Measurements from ENCODE around the gene REEP1.
"Not testable (repeated sequence)": the region's sequence is repeated elsewhere in the genome, so short reads cannot be mapped to it uniquely, and the experiment has no call there.

The REEP1 gene

GRCh38 chr2:86231680-86232372, 105.6 kb downstream of the REEP1 start:
- TF ChIP-seq CTCF (IDR thresholded peaks at IDR 0.05; ENCODE audit: insufficient read depth, low read depth, low read length, missing control alignments): no peak
- H3K4me3 ChIP-seq (ENCODE audit: low read depth, low read length): no peak overlapping the region
- no peak for DNase-seq (ENCODE audit: low read depth)

- DNase-seq (ENCODE audit: low read depth): no peak
- no peak overlapping the region for H3K4me3 ChIP-seq (ENCODE audit: low read depth, low read length)
- TF ChIP-seq CTCF (IDR thresholded peaks at IDR 0.05; ENCODE audit: insufficient read depth, low read depth, low read length, missing control alignments): no peak
These were observed 106.5 kb downstream of the REEP1 start for GRCh38 chr2:86230961-86231360.

- peak; percentile 18 for DNase-seq (ENCODE audit: low read depth)
- TF ChIP-seq CTCF (IDR thresholded peaks at IDR 0.05; ENCODE audit: insufficient read depth, low read depth, low read length, missing control alignments): no peak
These were observed 108.2 kb downstream of the REEP1 start for GRCh38 chr2:86229221-86229620.

GRCh38 chr2:86228574-86228973, 108.9 kb downstream of the REEP1 start:
- DNase-seq (ENCODE audit: low read depth): not testable (repeated sequence)

More at GRCh38 chr2:86229221-86229620, 108.2 kb downstream of the REEP1 start:
- H3K4me3 ChIP-seq (ENCODE audit: low read depth, low read length): no peak overlapping the region

GRCh38 chr2:86227685-86228084, 109.7 kb downstream of the REEP1 start:
- TF ChIP-seq CTCF (IDR thresholded peaks at IDR 0.05; ENCODE audit: insufficient read depth, low read depth, low read length, missing control alignments): no peak
- no peak overlapping the region for H3K4me3 ChIP-seq (ENCODE audit: low read depth, low read length)
- no peak for DNase-seq (ENCODE audit: low read depth)

More at GRCh38 chr2:86228574-86228973, 108.9 kb downstream of the REEP1 start:
- H3K4me3 ChIP-seq (ENCODE audit: low read depth, low read length): not testable (repeated sequence)

- TF ChIP-seq CTCF (IDR thresholded peaks at IDR 0.05; ENCODE audit: insufficient read depth, low read depth, low read length, missing control alignments): no peak
- no peak for DNase-seq (ENCODE audit: low read depth)
- H3K4me3 ChIP-seq (ENCODE audit: low read depth, low read length): no peak overlapping the region
These were observed 110.5 kb downstream of the REEP1 start for GRCh38 chr2:86226636-86227520.

GRCh38 chr2:86226070-86226469, 111.4 kb downstream of the REEP1 start:
- no peak overlapping the region for H3K4me3 ChIP-seq (ENCODE audit: low read depth, low read length)
- no peak for TF ChIP-seq CTCF (IDR thresholded peaks at IDR 0.05; ENCODE audit: insufficient read depth, low read depth, low read length, missing control alignments)
- DNase-seq (ENCODE audit: low read depth): peak; percentile 46

All from GM12865 (cell line).